Panc1 (cell line): ENCODE data around the gene TLE6.

ENCODE experiments used
- REST ChIP-seq, 2 experiments: IDR thresholded peaks; 2 replicates each; pipeline ENCODE4 v1.6.1; 2011 to 2012; ENCODE audit warnings: low read depth in 2 of 2, control low read depth in 1 of 2, low read length in 1 of 2, mild to moderate bottlenecking in 1 of 2, moderate library complexity in 1 of 2; ENCODE audit not compliant: insufficient read depth in 1 of 2
- TF ChIP-seq, protein P1 (sequence below): fragments of 450-650 bp; IDR thresholded peaks from 2 replicates; pipeline ENCODE4 v1.5.1; 2017; ENCODE audit warnings: mild to moderate bottlenecking

GRCh38 chr19:3020321-3020960, 43.1 kb downstream of the TLE6 start:
- TF ChIP-seq, protein P1, sequence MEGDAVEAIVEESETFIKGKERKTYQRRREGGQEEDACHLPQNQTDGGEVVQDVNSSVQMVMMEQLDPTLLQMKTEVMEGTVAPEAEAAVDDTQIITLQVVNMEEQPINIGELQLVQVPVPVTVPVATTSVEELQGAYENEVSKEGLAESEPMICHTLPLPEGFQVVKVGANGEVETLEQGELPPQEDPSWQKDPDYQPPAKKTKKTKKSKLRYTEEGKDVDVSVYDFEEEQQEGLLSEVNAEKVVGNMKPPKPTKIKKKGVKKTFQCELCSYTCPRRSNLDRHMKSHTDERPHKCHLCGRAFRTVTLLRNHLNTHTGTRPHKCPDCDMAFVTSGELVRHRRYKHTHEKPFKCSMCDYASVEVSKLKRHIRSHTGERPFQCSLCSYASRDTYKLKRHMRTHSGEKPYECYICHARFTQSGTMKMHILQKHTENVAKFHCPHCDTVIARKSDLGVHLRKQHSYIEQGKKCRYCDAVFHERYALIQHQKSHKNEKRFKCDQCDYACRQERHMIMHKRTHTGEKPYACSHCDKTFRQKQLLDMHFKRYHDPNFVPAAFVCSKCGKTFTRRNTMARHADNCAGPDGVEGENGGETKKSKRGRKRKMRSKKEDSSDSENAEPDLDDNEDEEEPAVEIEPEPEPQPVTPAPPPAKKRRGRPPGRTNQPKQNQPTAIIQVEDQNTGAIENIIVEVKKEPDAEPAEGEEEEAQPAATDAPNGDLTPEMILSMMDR: no peak
- no peak for TF ChIP-seq REST (IDR thresholded peaks at IDR 0.05; ENCODE audit: insufficient read depth in 1 of 2, low read depth in 2 of 2, low read length in 1 of 2)
